Measurements from ENCODE around the gene EPHX1.

The EPHX1 gene

GRCh38 chr1:225866061-225866837 lies 56.3 kb downstream of the EPHX1 start:
- Histone ChIP-seq H3K9ac (ENCODE audit: low read depth, low read length, poor library complexity, severe bottlenecking) (peak overlapping the region; percentile 44), H3F3A (ENCODE audit: low read depth) (no peaks in the 10 kb centered on the region), H3K4me2 (ENCODE audit: low read depth, low read length, poor library complexity, severe bottlenecking) (peak overlapping the region; percentile 65), H3K79me2 (ENCODE audit: insufficient read depth, low read length) (no peaks in the 10 kb centered on the region), H2AFZ (ENCODE audit: low read length) (no peak overlapping the region), H3K4me3 (ENCODE audit: low read length, poor library complexity, severe bottlenecking) (peak overlapping the region; percentile 50), H3K9me2 (replicated peaks; ENCODE audit: low read depth, low read length) (no peaks in the 10 kb centered on the region), H3K36me3 (ENCODE audit: insufficient read depth, low read length) (peaks cover 26% of the 10 kb centered on the region; the same call in 1 of the 2 replicates), H4K20me1 (ENCODE audit: insufficient read depth, low read length, poor library complexity, severe bottlenecking) (no peaks in the 10 kb centered on the region), H3K4me1 (ENCODE audit: insufficient read depth, low read length, poor library complexity, severe bottlenecking) (peaks cover 14% of the 10 kb centered on the region), H3K9me3 (ENCODE audit: insufficient read depth, low read depth, low read length) (no peaks in the 10 kb centered on the region), H3K27me3 (ENCODE audit: insufficient read depth, low read length, poor library complexity, severe bottlenecking) (no peaks in the 10 kb centered on the region)
- no peak for TF ChIP-seq CTCF (conservative IDR thresholded peaks at IDR 0.05; ENCODE audit: low read length)
- no peak for TF ChIP-seq EZH2phosphoT487 (IDR thresholded peaks at IDR 0.05; ENCODE audit: borderline replicate concordance)

GRCh38 chr1:225866981-225867380 lies 57.1 kb downstream of the EPHX1 start:
- Histone ChIP-seq H3K4me2 (ENCODE audit: low read depth, low read length, poor library complexity, severe bottlenecking) (peak overlapping the region; percentile 65), H3K36me3 (ENCODE audit: insufficient read depth, low read length) (peaks cover 19% of the 10 kb centered on the region; the same call in 1 of the 2 replicates), H3K4me3 (ENCODE audit: low read length, poor library complexity, severe bottlenecking) (peak overlapping the region; percentile 50), H3K9ac (ENCODE audit: low read depth, low read length, poor library complexity, severe bottlenecking) (peak overlapping the region; percentile 28), H3K9me3 (ENCODE audit: insufficient read depth, low read depth, low read length) (no peaks in the 10 kb centered on the region), H2AFZ (ENCODE audit: low read length) (no peak overlapping the region), H3K4me1 (ENCODE audit: insufficient read depth, low read length, poor library complexity, severe bottlenecking) (peaks cover 14% of the 10 kb centered on the region), H3F3A (ENCODE audit: low read depth) (no peaks in the 10 kb centered on the region), H3K9me2 (replicated peaks; ENCODE audit: low read depth, low read length) (no peaks in the 10 kb centered on the region), H4K20me1 (ENCODE audit: insufficient read depth, low read length, poor library complexity, severe bottlenecking) (no peaks in the 10 kb centered on the region), H3K79me2 (ENCODE audit: insufficient read depth, low read length) (no peaks in the 10 kb centered on the region), H3K27me3 (ENCODE audit: insufficient read depth, low read length, poor library complexity, severe bottlenecking) (no peaks in the 10 kb centered on the region)
- TF ChIP-seq EZH2phosphoT487 (IDR thresholded peaks at IDR 0.05; ENCODE audit: borderline replicate concordance) (no peak), CTCF (conservative IDR thresholded peaks at IDR 0.05; ENCODE audit: low read length) (no peak)

GRCh38 chr1:225868631-225869330 lies 58.9 kb downstream of the EPHX1 start:
- peaks cover 16% of the 10 kb centered on the region; the same call in 1 of the 2 replicates for H3K36me3 ChIP-seq (ENCODE audit: insufficient read depth, low read length)
- TF ChIP-seq CTCF (conservative IDR thresholded peaks at IDR 0.05; ENCODE audit: low read length), result no peak
- no peak for TF ChIP-seq EZH2phosphoT487 (IDR thresholded peaks at IDR 0.05; ENCODE audit: borderline replicate concordance)
- H3K4me1 ChIP-seq (ENCODE audit: insufficient read depth, low read length, poor library complexity, severe bottlenecking), result peaks cover 14% of the 10 kb centered on the region
- no peaks in the 10 kb centered on the region for H3F3A ChIP-seq (ENCODE audit: low read depth)
- no peaks in the 10 kb centered on the region for H3K9me3 ChIP-seq (ENCODE audit: insufficient read depth, low read depth, low read length)
- no peak overlapping the region for H3K4me2 ChIP-seq (ENCODE audit: low read depth, low read length, poor library complexity, severe bottlenecking)
- no peak overlapping the region for H2AFZ ChIP-seq (ENCODE audit: low read length)
- H3K79me2 ChIP-seq (ENCODE audit: insufficient read depth, low read length), result no peaks in the 10 kb centered on the region
- H3K9me2 ChIP-seq (replicated peaks; ENCODE audit: low read depth, low read length), result no peaks in the 10 kb centered on the region
- H3K4me3 ChIP-seq (ENCODE audit: low read length, poor library complexity, severe bottlenecking), result no peak overlapping the region
- no peaks in the 10 kb centered on the region for H3K27me3 ChIP-seq (ENCODE audit: insufficient read depth, low read length, poor library complexity, severe bottlenecking)
- H4K20me1 ChIP-seq (ENCODE audit: insufficient read depth, low read length, poor library complexity, severe bottlenecking), result no peaks in the 10 kb centered on the region
- no peak overlapping the region for H3K9ac ChIP-seq (ENCODE audit: low read depth, low read length, poor library complexity, severe bottlenecking)
